ENCODE data around the gene SSX2IP. TPM values are rescaled to one million over a fixed set of nuclear protein-coding genes. Genes with fewer than 3 reads are reported as not detected.
"Not testable (repeated sequence)": the region's sequence is repeated elsewhere in the genome, so short reads cannot be mapped to it uniquely, and the experiment has no call there.

Gene SSX2IP
- total RNA-seq, 1 donor from 2014 or later, result 125 TPM

- no peak for DNase-seq
Observed at GRCh38 chr1:84675106-84675505, 15.2 kb downstream of the SSX2IP start.

- DNase-seq, result no peak
Observed at GRCh38 chr1:84674705-84675104, 15.6 kb downstream of the SSX2IP start.

- DNase-seq, result no peak
Observed at GRCh38 chr1:84674021-84674420, 16.2 kb downstream of the SSX2IP start.

- no peak for DNase-seq
Observed at GRCh38 chr1:84672080-84672854, 18.0 kb downstream of the SSX2IP start.

GRCh38 chr1:84669831-84670230 is 20.4 kb downstream of the SSX2IP start:
- DNase-seq, result no peak

- no peak for DNase-seq
Observed at GRCh38 chr1:84668185-84668584, 22.1 kb downstream of the SSX2IP start.

GRCh38 chr1:84665703-84666317 is 24.5 kb downstream of the SSX2IP start:
- DNase-seq, result no peak

GRCh38 chr1:84653130-84653677 is 37.1 kb downstream of the SSX2IP start:
- DNase-seq, result no peak

- DNase-seq, result no peak
Observed at GRCh38 chr1:84644472-84644871, 45.8 kb downstream of the SSX2IP start.

- DNase-seq, result peak; percentile 10
Observed at GRCh38 chr1:84643183-84643582, 47.1 kb downstream of the SSX2IP start.

- no peak for DNase-seq
Observed at GRCh38 chr1:84642774-84643173, 47.5 kb downstream of the SSX2IP start.

GRCh38 chr1:84639731-84640130 is 50.5 kb downstream of the SSX2IP start:
- not testable (repeated sequence) for DNase-seq

GRCh38 chr1:84635429-84635828 is 54.8 kb downstream of the SSX2IP start:
- DNase-seq, result no peak

GRCh38 chr1:84634536-84635205 is 55.6 kb downstream of the SSX2IP start:
- no peak for DNase-seq

- no peak for DNase-seq
Observed at GRCh38 chr1:84632673-84633434, 57.4 kb downstream of the SSX2IP start.

GRCh38 chr1:84632137-84632536 is 58.1 kb downstream of the SSX2IP start:
- no peak for DNase-seq

GRCh38 chr1:84624876-84625275 is 65.4 kb downstream of the SSX2IP start:
- no peak for DNase-seq

GRCh38 chr1:84621553-84621952 is 68.7 kb downstream of the SSX2IP start:
- DNase-seq, result no peak

- DNase-seq, result peak; percentile 69
Observed at GRCh38 chr1:84620720-84621313, 69.4 kb downstream of the SSX2IP start.

- peak; percentile 39 for DNase-seq
Observed at GRCh38 chr1:84619383-84620102, 70.7 kb downstream of the SSX2IP start.

- no peak for DNase-seq
Observed at GRCh38 chr1:84617349-84617748, 72.9 kb downstream of the SSX2IP start.
